Effector CD8-positive, alpha-beta T cell (primary cell): Measurements from ENCODE around the gene FAM53A.
"Not testable (repeated sequence)": the region's sequence is repeated elsewhere in the genome, so short reads cannot be mapped to it uniquely, and the experiment has no call there.

ENCODE experiments used
- DNase-seq: peaks from one replicate; lab custom pipeline; 2025; lab: John Stamatoyannopoulos, UW

FAM53A gene

DNA sequence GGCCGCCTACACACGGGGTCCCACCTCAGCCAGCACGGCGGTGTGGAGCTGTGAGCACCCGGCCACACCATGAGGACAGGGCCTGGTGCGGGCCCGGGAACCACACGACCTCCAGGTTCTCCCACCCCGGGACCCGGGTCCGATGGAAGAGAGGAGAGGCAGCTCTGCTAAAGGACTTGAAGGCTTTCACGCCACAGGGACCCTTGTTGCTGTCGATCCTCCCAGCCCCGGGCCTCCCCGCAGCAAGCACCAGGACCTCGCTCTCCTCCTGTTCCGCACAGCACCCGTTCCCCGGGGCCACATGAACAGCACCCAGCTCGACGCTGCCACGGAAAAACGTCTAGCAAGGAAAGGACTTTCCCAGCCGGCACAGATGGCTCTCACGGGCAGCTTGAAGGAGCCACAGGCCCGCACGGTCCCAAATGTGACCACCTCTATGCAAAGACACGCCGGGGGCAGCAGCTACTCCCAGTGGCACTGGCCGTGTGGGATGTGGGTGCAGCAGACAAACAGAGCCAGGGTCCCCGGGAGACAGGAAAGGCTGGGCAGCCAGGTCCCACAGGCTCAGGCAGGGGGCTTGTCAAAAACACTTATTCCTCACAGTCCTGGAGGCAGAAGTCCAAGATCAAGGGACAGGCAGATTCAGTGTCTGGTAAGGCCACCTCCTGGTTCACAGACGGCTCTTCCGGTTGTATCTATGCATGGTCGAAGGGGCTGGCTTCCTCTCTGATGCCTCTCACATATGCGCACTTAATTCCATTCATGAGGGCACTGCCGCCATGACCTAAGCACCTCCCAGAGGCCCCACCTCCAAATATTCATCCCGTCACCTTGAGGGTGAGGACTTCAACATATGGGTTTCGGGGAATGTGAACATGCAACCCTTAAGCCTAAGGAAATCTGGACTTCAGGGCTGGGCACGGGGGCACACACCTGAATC, 24.7 kb downstream of the FAM53A start:
- DNase-seq, result no peak

- DNase-seq, result no peak
Observed at GRCh38 chr4:1658581-1658980, 25.5 kb downstream of the FAM53A start.

- no peak for DNase-seq
Observed at GRCh38 chr4:1658146-1658545, 26.0 kb downstream of the FAM53A start.

DNA sequence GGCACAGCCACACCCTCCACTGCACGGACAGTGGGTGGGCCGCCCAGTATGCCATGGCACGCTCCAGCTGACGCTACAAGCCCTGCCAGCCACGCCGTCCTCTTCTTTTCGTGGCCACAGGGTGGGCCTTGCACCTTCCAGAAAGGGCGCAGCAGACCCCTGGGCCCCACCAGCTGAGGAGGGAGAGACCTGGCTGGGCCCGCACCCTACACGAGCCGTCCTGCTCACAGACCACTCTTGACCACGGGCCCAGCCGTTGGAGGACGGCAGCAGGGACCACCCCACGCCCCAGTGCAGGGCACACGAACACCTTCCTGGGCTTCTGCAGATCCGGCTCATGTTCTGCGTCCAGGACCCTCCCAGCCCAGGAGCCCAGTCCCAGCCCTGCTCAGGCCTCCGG, 27.1 kb downstream of the FAM53A start:
- no peak for DNase-seq

- DNase-seq, result no peak
Observed at GRCh38 chr4:1656132-1656531, 28.0 kb downstream of the FAM53A start.

- DNase-seq, result no peak
Observed at GRCh38 chr4:1655676-1656075, 28.4 kb downstream of the FAM53A start.

GRCh38 chr4:1655081-1655480, 29.0 kb downstream of the FAM53A start:
- DNase-seq, result no peak

DNA sequence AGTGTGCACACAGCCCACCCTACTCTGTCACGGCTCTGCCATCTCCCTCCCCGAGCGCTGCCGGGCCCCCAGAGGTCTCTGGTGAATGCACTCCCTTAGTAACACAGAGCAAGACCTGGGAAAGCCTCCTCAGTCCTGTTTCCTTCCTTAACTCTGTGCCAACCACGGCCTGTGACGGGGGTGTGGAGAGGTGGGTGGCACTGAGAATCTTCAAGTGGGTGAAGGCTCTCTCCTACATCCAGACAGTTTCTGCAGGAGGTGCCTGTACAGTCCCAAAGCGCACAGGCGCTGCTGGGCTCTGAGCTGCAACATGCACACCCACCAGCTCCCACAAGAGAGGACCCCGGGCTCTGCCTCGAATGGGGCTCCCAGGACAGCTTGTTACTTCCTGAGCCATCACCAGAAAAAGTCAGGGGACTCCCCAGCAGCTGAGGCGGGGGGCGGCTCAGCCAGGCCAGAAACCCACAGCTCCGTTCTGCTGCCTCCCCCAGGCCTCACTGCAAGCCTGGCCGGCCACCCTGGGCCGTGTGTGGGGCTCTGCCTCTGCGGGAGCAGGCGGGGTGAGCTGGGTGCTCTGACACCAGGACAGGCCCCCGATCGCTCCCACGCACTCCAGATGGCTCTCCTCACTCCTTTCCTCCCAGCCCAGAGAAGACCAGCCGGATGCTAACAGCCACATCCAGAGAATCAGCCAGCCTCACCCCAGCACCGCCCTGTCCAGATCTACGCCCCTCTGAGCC, 29.7 kb downstream of the FAM53A start:
- DNase-seq, result no peak

GRCh38 chr4:1653776-1654175, 30.3 kb downstream of the FAM53A start:
- no peak for DNase-seq

- DNase-seq, result no peak
Observed at GRCh38 chr4:1652088-1652487, 32.0 kb downstream of the FAM53A start.

DNA sequence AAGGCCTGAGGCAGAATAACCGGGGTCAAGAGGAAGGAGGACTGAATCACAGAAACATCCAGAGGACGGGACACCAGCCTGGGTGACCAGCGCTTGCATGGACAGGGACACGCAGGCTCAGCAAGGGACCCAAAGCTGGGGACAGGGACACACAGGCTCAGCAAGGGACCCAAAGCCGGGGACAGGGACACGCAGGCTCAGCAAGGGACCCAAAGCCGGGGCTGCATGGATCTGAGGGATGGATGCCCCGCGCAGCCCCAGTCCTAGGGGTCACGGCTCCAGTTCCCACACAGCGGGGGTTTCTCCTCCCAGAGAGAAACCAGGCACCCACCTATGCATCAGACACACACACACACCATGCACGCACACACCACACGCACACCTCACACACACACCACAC, 32.5 kb downstream of the FAM53A start:
- DNase-seq, result no peak

GRCh38 chr4:1648962-1649361, 35.2 kb downstream of the FAM53A start:
- no peak for DNase-seq

GRCh38 chr4:1647432-1647831, 36.7 kb downstream of the FAM53A start:
- no peak for DNase-seq

- no peak for DNase-seq
Observed at GRCh38 chr4:1646690-1647089, 37.4 kb downstream of the FAM53A start.

DNA sequence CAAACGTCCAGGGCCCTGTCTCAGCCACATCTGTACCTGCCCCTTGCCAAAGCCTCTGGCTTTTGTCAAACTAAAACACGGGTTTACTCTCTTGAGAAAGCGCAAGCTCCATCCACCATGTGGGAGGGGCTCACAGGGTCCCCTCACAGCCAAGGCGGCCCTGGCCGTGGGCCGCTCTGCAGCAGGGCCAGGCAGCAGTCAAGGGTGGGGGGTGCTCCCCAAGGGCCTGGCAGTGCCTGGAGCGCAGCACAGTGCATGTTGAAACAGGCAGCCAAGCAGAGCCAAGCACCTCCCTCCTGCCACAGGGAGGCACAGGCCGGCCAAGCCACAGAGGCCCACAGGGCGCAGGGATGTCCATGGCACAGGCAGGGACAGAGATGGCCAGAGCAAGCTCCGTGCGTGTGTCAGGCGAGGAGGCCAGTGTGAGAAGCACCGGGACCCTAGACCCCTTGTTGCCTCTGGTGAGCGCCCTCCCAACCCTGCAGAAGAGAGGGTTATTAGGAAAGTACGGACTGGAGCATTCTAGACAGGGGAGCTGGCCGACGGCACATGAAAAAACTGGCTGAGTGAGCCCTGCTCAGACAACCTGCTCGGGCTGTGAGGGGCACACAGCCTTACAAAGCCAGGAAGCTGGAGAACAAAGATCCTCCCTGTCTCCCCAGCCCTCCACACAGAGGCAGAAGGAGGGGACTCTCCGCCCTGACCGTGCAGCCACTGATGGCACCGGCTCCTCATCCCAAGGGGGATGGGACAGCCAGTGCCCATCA, 39.0 kb downstream of the FAM53A start:
- no peak for DNase-seq

- DNase-seq, result no peak
Observed at GRCh38 chr4:1643971-1644735, 40.0 kb downstream of the FAM53A start.

GRCh38 chr4:1642196-1642951, 41.7 kb downstream of the FAM53A start:
- DNase-seq, result no peak

DNA sequence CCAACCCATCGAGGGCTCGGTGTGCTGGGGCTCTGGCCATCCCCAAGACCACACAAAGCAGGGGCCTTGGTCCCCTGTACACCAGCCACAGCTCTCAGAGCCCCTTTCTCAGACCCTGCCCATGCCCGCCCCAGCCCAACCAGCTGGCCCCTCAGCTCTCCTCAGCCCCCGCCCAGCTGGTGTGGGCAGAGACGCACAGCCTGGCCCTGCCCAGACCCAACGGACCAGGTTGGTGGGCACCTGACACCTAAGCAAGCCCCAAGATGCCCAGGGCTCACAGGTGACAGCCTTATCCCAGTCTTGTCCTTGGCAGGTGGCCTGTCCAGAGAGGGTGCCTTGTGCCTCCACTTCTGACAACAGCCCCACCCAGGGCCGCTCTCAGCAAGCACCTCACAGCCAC, 42.4 kb downstream of the FAM53A start:
- DNase-seq, result no peak

DNA sequence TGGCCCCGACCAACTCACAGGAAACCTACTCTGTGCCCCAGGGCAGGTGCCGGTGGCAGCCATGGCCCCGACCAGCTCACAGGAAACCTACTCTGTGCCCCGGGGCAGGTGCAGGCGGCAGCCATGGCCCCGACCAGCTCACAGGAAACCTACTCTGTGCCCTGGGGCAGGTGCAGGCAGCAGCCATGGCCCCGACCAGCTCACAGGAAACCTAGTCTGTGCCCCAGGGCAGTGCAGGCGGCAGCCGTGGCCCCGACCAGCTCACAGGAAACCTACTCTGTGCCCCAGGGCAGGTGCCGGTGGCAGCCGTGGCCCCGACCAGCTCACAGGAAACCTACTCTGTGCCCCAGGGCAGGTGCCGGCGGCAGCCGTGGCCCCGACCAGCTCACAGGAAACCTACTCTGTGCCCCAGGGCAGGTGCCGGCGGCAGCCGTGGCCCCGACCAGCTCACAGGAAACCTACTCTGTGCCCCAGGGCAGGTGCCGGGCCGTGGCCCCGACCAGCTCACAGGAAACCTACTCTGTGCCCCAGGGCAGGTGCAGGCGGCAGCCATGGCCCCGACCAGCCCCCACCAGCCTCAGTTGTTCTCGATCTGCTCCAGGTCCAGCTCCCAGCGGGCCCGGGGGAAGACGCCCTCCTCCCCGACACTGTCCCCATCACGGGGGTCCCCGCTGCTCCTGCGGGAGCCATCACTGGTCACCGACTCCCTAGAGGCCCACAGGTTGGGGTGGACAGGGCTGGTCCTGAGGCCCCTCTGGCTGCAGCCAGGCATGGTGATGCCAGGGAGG, 43.2 kb downstream of the FAM53A start:
- DNase-seq, result not testable (repeated sequence)

GRCh38 chr4:1640190-1640589, 43.9 kb downstream of the FAM53A start:
- DNase-seq, result no peak
